Endodermal cell (in vitro differentiated cells): ENCODE data around the gene TSPAN11. TPM values are rescaled to one million over a fixed set of nuclear protein-coding genes. Genes with fewer than 3 reads are reported as not detected.

Experiments
- DNase-seq: peaks from one replicate; pipeline ENCODE4 v3.0.0-alpha.2; 2017
- H3K27ac ChIP-seq: 2 replicates; pipeline ENCODE4 v1.5.1; 2013; ENCODE audit warnings: mild to moderate bottlenecking, low read depth, low read length, moderate library complexity
- H3K27me3 ChIP-seq: 2 replicates; pipeline ENCODE4 v1.6.1; 2013; ENCODE audit warnings: mild to moderate bottlenecking, low read length, moderate library complexity; ENCODE audit not compliant: insufficient read depth, control insufficient read depth, poor library complexity, severe bottlenecking
- H3K36me3 ChIP-seq: 2 replicates; pipeline ENCODE4 v1.7.0; 2013; ENCODE audit warnings: mild to moderate bottlenecking, low read length, moderate library complexity; ENCODE audit not compliant: control insufficient read depth, insufficient read depth
- H3K4me1 ChIP-seq: one replicate; pipeline ENCODE4 v1.7.0; 2013; ENCODE audit warnings: low read length; ENCODE audit not compliant: control insufficient read depth, insufficient read depth
- H3K4me3 ChIP-seq: 2 replicates; pipeline ENCODE4 v1.5.1; 2013; ENCODE audit warnings: mild to moderate bottlenecking, low read length, moderate library complexity
- H3K9ac ChIP-seq: 2 replicates; pipeline ENCODE4 v1.6.1; 2013; ENCODE audit warnings: mild to moderate bottlenecking, low read length, moderate library complexity; ENCODE audit not compliant: poor library complexity, severe bottlenecking; ENCODE audit errors: extremely low read depth
- H3K9me3 ChIP-seq: 2 replicates; pipeline ENCODE4 v1.6.1; 2013; ENCODE audit warnings: mild to moderate bottlenecking, low read length, moderate library complexity; ENCODE audit not compliant: control insufficient read depth
- H3K27ac Mint-ChIP-seq: 2 replicates; pipeline ENCODE4 v1.8.0; 2020; ENCODE audit warnings: mixed read lengths
- H3K27me3 Mint-ChIP-seq: 2 replicates; pipeline ENCODE4 v1.8.0; 2021; ENCODE audit warnings: mild to moderate bottlenecking, mixed read lengths; ENCODE audit not compliant: insufficient read depth
- H3K36me3 Mint-ChIP-seq: 2 replicates; pipeline ENCODE4 v1.8.0; 2020; ENCODE audit warnings: low read depth, mixed read lengths
- H3K4me1 Mint-ChIP-seq: 2 replicates; pipeline ENCODE4 v1.8.0; 2020; ENCODE audit warnings: mixed read lengths
- H3K4me3 Mint-ChIP-seq: 2 replicates; pipeline ENCODE4 v1.8.0; 2020; ENCODE audit warnings: mild to moderate bottlenecking, moderate library complexity, mixed read lengths
- H3K9me3 Mint-ChIP-seq: 2 replicates; pipeline ENCODE4 v1.8.0; 2020; ENCODE audit warnings: mild to moderate bottlenecking, mixed read lengths
- CTCF ChIP-seq: fragments of 200-600 bp; sonication (generic); conservative IDR thresholded peaks from 2 replicates; pipeline ENCODE4 v1.5.0; 2021; ENCODE audit warnings: antibody characterized with exemption, mild to moderate bottlenecking
- WGBS, 2 experiments: methylation state at CpG; one replicate each; pipeline versions ENCODE4 v1.1.5 to v1.1.7; 2013; ENCODE audit warnings: missing lambda C conversion rate in 2 of 2, mixed read lengths in 1 of 2; ENCODE audit not compliant: insufficient coverage in 1 of 2, insufficient read length in 1 of 2; 5-methylcytosine and 5-hydroxymethylcytosine counted together
- total RNA-seq, 2 donors: library from RNA; stranded (reverse); fragmentation: NEBNext Ultra II Directional in 1 of 2; extraction: Animal tissue kit (Norgen Biotek cat#: 25700) in 1 of 2; gene quantifications; 2 replicates in 1 of 2; 3 replicates in 1 of 2; pipeline ENCODE4 v1.2.1, GENCODE V29; 2021

The TSPAN11 gene
- total RNA-seq, 2 donors from 2014 or later, result 0.20 to 3.6 TPM

- Mint-ChIP-seq H3K4me3 (no peak overlapping the region), H3K36me3 (no peaks in the 10 kb centered on the region), H3K4me1 (peaks cover 2% of the 10 kb centered on the region), H3K9me3 (no peaks in the 10 kb centered on the region), H3K27ac (no peak overlapping the region), H3K27me3 (peaks cover 2% of the 10 kb centered on the region)
- Histone ChIP-seq H3K9ac (no peak overlapping the region), H3K36me3 (no peaks in the 10 kb centered on the region), H3K27ac (no peak overlapping the region), H3K4me1 (peaks cover 3% of the 10 kb centered on the region), H3K9me3 (no peaks in the 10 kb centered on the region), H3K4me3 (no peak overlapping the region), H3K27me3 (no peaks in the 10 kb centered on the region)
- DNase-seq, result no peak
- TF ChIP-seq CTCF, result no peak
- 91 to 100% methylated on average over 1 to 4 of the region's 4 CpGs for WGBS, 2 experiments
Measured at GRCh38 chr12:30999723-31000122, 73.2 kb downstream of the TSPAN11 start.

GRCh38 chr12:31000751-31001150 is 74.2 kb downstream of the TSPAN11 start:
- no peaks in the 10 kb centered on the region for H3K27me3 ChIP-seq
- Mint-ChIP-seq H3K4me1 (peaks cover 5% of the 10 kb centered on the region), H3K36me3 (no peaks in the 10 kb centered on the region), H3K4me3 (no peak overlapping the region), H3K27ac (no peak overlapping the region), H3K9me3 (no peaks in the 10 kb centered on the region), H3K27me3 (peaks cover 2% of the 10 kb centered on the region)
- no peak for TF ChIP-seq CTCF
- no peak overlapping the region for H3K4me3 ChIP-seq
- peaks cover 3% of the 10 kb centered on the region for H3K4me1 ChIP-seq
- WGBS, 2 experiments, result 94 to 100% methylated on average over 3 of the region's 3 CpGs
- no peaks in the 10 kb centered on the region for H3K9me3 ChIP-seq
- H3K36me3 ChIP-seq, result no peaks in the 10 kb centered on the region
- no peak overlapping the region for H3K27ac ChIP-seq
- H3K9ac ChIP-seq, result no peak overlapping the region
- DNase-seq, result no peak

GRCh38 chr12:31001581-31002360 is 75.2 kb downstream of the TSPAN11 start:
- no peaks in the 10 kb centered on the region for H3K9me3 ChIP-seq
- peaks cover 2% of the 10 kb centered on the region for H3K27me3 Mint-ChIP-seq
- H3K27me3 ChIP-seq, result no peaks in the 10 kb centered on the region
- TF ChIP-seq CTCF, result no peak
- no peaks in the 10 kb centered on the region for H3K36me3 Mint-ChIP-seq
- no peak overlapping the region for H3K4me3 Mint-ChIP-seq
- no peak overlapping the region for H3K27ac ChIP-seq
- WGBS, 2 experiments, result 89 to 98% methylated on average over 6 to 9 of the region's 9 CpGs
- H3K9me3 Mint-ChIP-seq, result no peaks in the 10 kb centered on the region
- H3K9ac ChIP-seq, result no peak overlapping the region
- no peak overlapping the region for H3K4me3 ChIP-seq
- no peak overlapping the region for H3K27ac Mint-ChIP-seq
- H3K4me1 Mint-ChIP-seq, result peaks cover 3% of the 10 kb centered on the region
- H3K4me1 ChIP-seq, result peaks cover 3% of the 10 kb centered on the region
- DNase-seq, result no peak
- H3K36me3 ChIP-seq, result no peaks in the 10 kb centered on the region
